PC-9 (cell line): ENCODE data around the gene CD22. TPM values are rescaled to one million over a fixed set of nuclear protein-coding genes. Genes with fewer than 3 reads are reported as not detected.

Source experiments
- BruUV-seq: library from RNA; stranded (reverse); fragments of 400-500 nt; replicated peaks from 2 replicates; lab custom pipeline; 2021; lab: Mats Ljungman, UMichigan
- CTCF ChIA-PET: fragments of 300-600 bp; sonication (Branson Sonifier 250); formaldehyde crosslinking; loops from one replicate; lab custom pipeline; 2022; ENCODE audit warnings: antibody characterized with exemption; lab: Charles Lee
- POLR2A ChIA-PET: fragments of 300-600 bp; sonication (Branson Sonifier 250); formaldehyde crosslinking; loops from one replicate; lab custom pipeline; 2022; ENCODE audit warnings: antibody characterized with exemption; ENCODE audit not compliant: unreplicated experiment; lab: Charles Lee
- DNase-seq, 2 experiments: peaks; one replicate each; pipeline versions ENCODE4 v3.0.0 to v3.0.0-alpha.2; 2015 to 2022; ENCODE audit warnings: mixed read lengths in 1 of 2
- H2AFZ ChIP-seq: fragments of 200-600 bp; sonication (generic); 2 replicates; pipeline ENCODE4 v1.8.1; 2017; ENCODE audit warnings: antibody characterized with exemption
- H3F3A ChIP-seq: fragments of 200-600 bp; sonication (generic); 2 replicates; pipeline ENCODE4 v1.8.1; 2017; ENCODE audit warnings: antibody characterized with exemption, mild to moderate bottlenecking, low read depth; ENCODE audit not compliant: insufficient read depth
- H3K27ac ChIP-seq: fragments of 200-600 bp; sonication (generic); 2 replicates; pipeline ENCODE4 v1.6.1; 2016; ENCODE audit warnings: mixed run types
- H3K27me3 ChIP-seq: fragments of 200-600 bp; sonication (generic); 2 replicates; pipeline ENCODE4 v1.6.1; 2016; ENCODE audit warnings: low read depth, mixed run types; ENCODE audit not compliant: insufficient read depth
- H3K36me3 ChIP-seq: fragments of 200-600 bp; sonication (generic); 2 replicates; pipeline ENCODE4 v1.6.1; 2016; ENCODE audit warnings: low read depth, mixed run types
- H3K4me1 ChIP-seq: fragments of 200-600 bp; sonication (generic); replicated peaks from 2 replicates; pipeline ENCODE4 v1.6.1; 2016; ENCODE audit warnings: mixed run types; ENCODE audit not compliant: insufficient read depth
- H3K4me2 ChIP-seq: fragments of 200-600 bp; sonication (generic); 2 replicates; pipeline ENCODE4 v1.6.1; 2017; ENCODE audit warnings: mixed run types
- H3K4me3 ChIP-seq: fragments of 200-600 bp; sonication (generic); 2 replicates; pipeline ENCODE4 v1.6.1; 2016; ENCODE audit warnings: mixed run types
- H3K79me2 ChIP-seq: fragments of 200-600 bp; sonication (generic); 2 replicates; pipeline ENCODE4 v1.6.1; 2017; ENCODE audit warnings: low read depth, mixed run types
- H3K9me2 ChIP-seq: fragments of 200-600 bp; sonication (generic); 2 replicates; pipeline ENCODE4 v1.8.1; 2017; ENCODE audit warnings: mild to moderate bottlenecking; ENCODE audit not compliant: insufficient read depth
- H3K9me3 ChIP-seq: fragments of 200-600 bp; sonication (generic); 2 replicates; pipeline ENCODE4 v1.8.1; 2016; ENCODE audit warnings: low read depth; ENCODE audit not compliant: insufficient read depth
- H4K20me1 ChIP-seq: fragments of 200-600 bp; sonication (generic); 2 replicates; pipeline ENCODE4 v1.8.1; 2017; ENCODE audit not compliant: insufficient read depth
- EZH2 ChIP-seq: fragments of 200-600 bp; sonication (generic); IDR thresholded peaks from 2 replicates; pipeline ENCODE4 v1.8.0; 2017; ENCODE audit warnings: antibody characterized with exemption, low read depth
- intact Hi-C: fragments of 100-400 bp; cut with micrococcal nuclease; formaldehyde crosslinking; loops from one replicate; pipeline ENCODE4 v1.10.0; 2022; ENCODE audit not compliant: unreplicated experiment
- total RNA-seq: library from RNA; stranded (reverse); gene quantifications from 2 replicates; pipeline ENCODE4 v1.2.3, GENCODE V29; 2021
- TF ChIP-seq, protein P1 (sequence below): fragments of 200-600 bp; sonication (generic); conservative IDR thresholded peaks from 2 replicates; pipeline ENCODE4 v1.6.1; 2017; ENCODE audit warnings: mixed run types, antibody characterized with exemption, mild to moderate bottlenecking, moderate library complexity

The CD22 gene
- total RNA-seq, 1 experiment from 2014 or later, result 29.8 TPM

GRCh38 chr19:35334144-35334753, 5.3 kb downstream of the CD22 start:
- no peaks in the 10 kb centered on the region for H3K4me1 ChIP-seq
- ChIA-PET CTCF (no interaction called here), POLR2A (no interaction called here)
- H3K79me2 ChIP-seq, result no peaks in the 10 kb centered on the region
- no peak overlapping the region for H3K4me3 ChIP-seq
- H3K36me3 ChIP-seq, result peaks cover 30% of the 10 kb centered on the region
- H3K4me2 ChIP-seq, result no peak overlapping the region
- BruUV-seq, result no TSS peak
- peaks cover 10% of the 10 kb centered on the region; the same call in 1 of the 2 replicates for H4K20me1 ChIP-seq
- H3K9me2 ChIP-seq, result no peaks in the 10 kb centered on the region
- H3K27ac ChIP-seq, result no peak overlapping the region
- H3F3A ChIP-seq, result no peaks in the 10 kb centered on the region
- no peak for DNase-seq
- no peak overlapping the region for H2AFZ ChIP-seq
- TF ChIP-seq EZH2, result no peak
- TF ChIP-seq, protein P1, sequence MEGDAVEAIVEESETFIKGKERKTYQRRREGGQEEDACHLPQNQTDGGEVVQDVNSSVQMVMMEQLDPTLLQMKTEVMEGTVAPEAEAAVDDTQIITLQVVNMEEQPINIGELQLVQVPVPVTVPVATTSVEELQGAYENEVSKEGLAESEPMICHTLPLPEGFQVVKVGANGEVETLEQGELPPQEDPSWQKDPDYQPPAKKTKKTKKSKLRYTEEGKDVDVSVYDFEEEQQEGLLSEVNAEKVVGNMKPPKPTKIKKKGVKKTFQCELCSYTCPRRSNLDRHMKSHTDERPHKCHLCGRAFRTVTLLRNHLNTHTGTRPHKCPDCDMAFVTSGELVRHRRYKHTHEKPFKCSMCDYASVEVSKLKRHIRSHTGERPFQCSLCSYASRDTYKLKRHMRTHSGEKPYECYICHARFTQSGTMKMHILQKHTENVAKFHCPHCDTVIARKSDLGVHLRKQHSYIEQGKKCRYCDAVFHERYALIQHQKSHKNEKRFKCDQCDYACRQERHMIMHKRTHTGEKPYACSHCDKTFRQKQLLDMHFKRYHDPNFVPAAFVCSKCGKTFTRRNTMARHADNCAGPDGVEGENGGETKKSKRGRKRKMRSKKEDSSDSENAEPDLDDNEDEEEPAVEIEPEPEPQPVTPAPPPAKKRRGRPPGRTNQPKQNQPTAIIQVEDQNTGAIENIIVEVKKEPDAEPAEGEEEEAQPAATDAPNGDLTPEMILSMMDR, result no peak
- no peaks in the 10 kb centered on the region for H3K9me3 ChIP-seq
- H3K27me3 ChIP-seq, result no peaks in the 10 kb centered on the region
- intact Hi-C loops, result no loop called here

GRCh38 chr19:35336166-35336955, 7.4 kb downstream of the CD22 start:
- ChIA-PET CTCF (no interaction called here), POLR2A (no interaction called here)

More at GRCh38 chr19:35336166-35336955, 7.4 kb downstream of the CD22 start:
- DNase-seq, result no peak
- H3K27me3 ChIP-seq, result no peaks in the 10 kb centered on the region
- BruUV-seq, result no TSS peak
- H3K4me2 ChIP-seq, result no peak overlapping the region
- no peak overlapping the region for H3K4me3 ChIP-seq
- no peaks in the 10 kb centered on the region for H3K9me3 ChIP-seq
- peaks cover 6% of the 10 kb centered on the region; the same call in 1 of the 2 replicates for H4K20me1 ChIP-seq
- H3K4me1 ChIP-seq, result no peaks in the 10 kb centered on the region
- peaks cover 18% of the 10 kb centered on the region for H3K36me3 ChIP-seq
- peaks cover 4% of the 10 kb centered on the region; the same call in 1 of the 2 replicates for H3F3A ChIP-seq
- intact Hi-C loops, result no loop called here
- no peak overlapping the region for H2AFZ ChIP-seq
- H3K27ac ChIP-seq, result no peak overlapping the region
- no peaks in the 10 kb centered on the region for H3K79me2 ChIP-seq
- H3K9me2 ChIP-seq, result no peaks in the 10 kb centered on the region
- TF ChIP-seq EZH2, result no peak
- TF ChIP-seq, protein P1, result no peak
